Keratinocyte (primary cell): ENCODE data around the gene ZMYND8. TPM values are rescaled to one million over a fixed set of nuclear protein-coding genes. Genes with fewer than 3 reads are reported as not detected.

ENCODE experiments used
- DNase-seq: peaks from one replicate; pipeline ENCODE4 v3.0.0-alpha.2; 2011; ENCODE audit warnings: low read depth, missing footprints, low spot score
- FAIRE-seq: peaks from 2 replicates; lab custom pipeline; 2011; peaks lifted over from hg19 to GRCh38; lab: Jason Lieb, UNC
- H2AFZ ChIP-seq: 2 replicates; pipeline ENCODE4 v1.6.0; 2012; ENCODE audit warnings: low read length, control low read depth, inconsistent platforms; ENCODE audit not compliant: control insufficient read depth
- H3K27ac ChIP-seq: 2 replicates; pipeline ENCODE4 v1.5.1; 2011; ENCODE audit warnings: low read length; ENCODE audit not compliant: control insufficient read depth, insufficient read depth
- H3K27me3 ChIP-seq: 3 replicates; pipeline ENCODE4 v1.6.0; 2011; ENCODE audit warnings: low read length; ENCODE audit not compliant: control insufficient read depth, insufficient read depth; ENCODE audit errors: extremely low read depth
- H3K36me3 ChIP-seq, 2 experiments: 2 replicates in 1 of 2; 3 replicates in 1 of 2; pipeline ENCODE4 v1.5.1; 2011; ENCODE audit warnings: low read length in 2 of 2, mild to moderate bottlenecking in 1 of 2; ENCODE audit not compliant: control insufficient read depth in 2 of 2, insufficient read depth in 2 of 2; ENCODE audit errors: extremely low read depth in 1 of 2
- H3K4me1 ChIP-seq: 3 replicates; pipeline ENCODE4 v1.5.1; 2011; ENCODE audit warnings: low read length; ENCODE audit not compliant: control insufficient read depth, insufficient read depth; ENCODE audit errors: extremely low read depth
- H3K4me2 ChIP-seq: 3 replicates; pipeline ENCODE4 v1.6.0; 2011; ENCODE audit warnings: low read depth, low read length; ENCODE audit not compliant: control insufficient read depth, insufficient read depth; ENCODE audit errors: extremely low read depth
- H3K4me3 ChIP-seq, 3 experiments: fragments of 200-600 bp in 1 of 3; sonication (generic) in 1 of 3; 2 replicates in 2 of 3; 3 replicates in 1 of 3; pipeline ENCODE4 v1.5.1; 2011 to 2016; ENCODE audit warnings: low read length in 3 of 3, mild to moderate bottlenecking in 3 of 3, control low read depth in 2 of 3, inconsistent platforms in 1 of 3, low read depth in 1 of 3, mixed read lengths in 1 of 3, mixed run types in 1 of 3, moderate library complexity in 1 of 3; ENCODE audit not compliant: control insufficient read depth in 2 of 3, insufficient read depth in 2 of 3; ENCODE audit errors: extremely low read depth in 1 of 3
- H3K79me2 ChIP-seq: 2 replicates; pipeline ENCODE4 v1.6.0; 2012; ENCODE audit warnings: low read length; ENCODE audit not compliant: control insufficient read depth, insufficient read depth
- H3K9ac ChIP-seq: 3 replicates; pipeline ENCODE4 v1.6.0; 2011; ENCODE audit warnings: low read length; ENCODE audit not compliant: control insufficient read depth, insufficient read depth; ENCODE audit errors: extremely low read depth
- H3K9me1 ChIP-seq: 3 replicates; pipeline ENCODE4 v1.6.0; 2011; ENCODE audit warnings: low read length; ENCODE audit not compliant: control insufficient read depth, insufficient read depth; ENCODE audit errors: extremely low read depth
- H3K9me3 ChIP-seq: 2 replicates; pipeline ENCODE4 v1.5.1; 2012; ENCODE audit warnings: low read depth, low read length; ENCODE audit not compliant: control insufficient read depth
- H4K20me1 ChIP-seq: 3 replicates; pipeline ENCODE4 v1.6.0; 2011; ENCODE audit warnings: low read length; ENCODE audit not compliant: control insufficient read depth, insufficient read depth; ENCODE audit errors: extremely low read depth
- CTCF ChIP-seq, 3 experiments: IDR thresholded peaks in 1 of 3; conservative IDR thresholded peaks in 1 of 3; optimal IDR thresholded peaks in 1 of 3; 2 replicates in 2 of 3; 3 replicates in 1 of 3; pipeline versions ENCODE3 to v1.5.1; 2011; ENCODE audit warnings: low read length in 3 of 3, mild to moderate bottlenecking in 3 of 3, moderate library complexity in 2 of 3, control low read depth in 1 of 3, inconsistent platforms in 1 of 3; ENCODE audit not compliant: insufficient read depth in 2 of 3; ENCODE audit errors: extremely low read depth in 1 of 3
- EZH2 ChIP-seq: IDR thresholded peaks from one replicate; pipeline ENCODE4 v1.6.1; 2012; ENCODE audit warnings: inconsistent platforms, mild to moderate bottlenecking, low read length, moderate library complexity
- dilution Hi-C: fragments of 300-500 bp; cut with MboI; formaldehyde crosslinking; loops from one replicate; pipeline ENCODE4 v1.7.0; 2020; ENCODE audit warnings: low sequenced_read_pairs; ENCODE audit not compliant: extremely low pct_ligation_motif_present
- polyA plus RNA-seq, 5 experiments: library from polyadenylated mRNA; depleted of rRNA in 3 of 5; stranded (reverse) in 3 of 5; stranded (forward) in 1 of 5; unstranded in 1 of 5; fragments of >200 nt; gene quantifications; 1 replicate in 1 of 5; 2 replicates in 3 of 5; 3 replicates in 1 of 5; pipeline versions ENCODE4 v1.2.1 to v1.2.3, GENCODE V29; 2011 to 2012; ENCODE audit warnings: missing spikeins in 2 of 5, low read depth in 1 of 5, low replicate concordance in 1 of 5

ZMYND8 gene
- polyA plus RNA-seq, 1 donor (not counting 4 experiments of a cell fraction or from before 2014, with no cell fraction given), result 39.8 TPM

GRCh38 chr20:47252879-47253307 is 103.6 kb downstream of the ZMYND8 start:
- Histone ChIP-seq H4K20me1 (no peaks in the 10 kb centered on the region), H2AFZ (no peak overlapping the region), H3K27me3 (no peaks in the 10 kb centered on the region), H3K36me3 (peaks cover 27 to 34% of the 10 kb centered on the region in 2 experiments), H3K4me1 (no peaks in the 10 kb centered on the region), H3K4me2 (no peak overlapping the region), H3K79me2 (peaks cover 16% of the 10 kb centered on the region), H3K9me1 (no peaks in the 10 kb centered on the region), H3K9ac (no peak overlapping the region), H3K27ac (no peak overlapping the region), H3K9me3 (no peaks in the 10 kb centered on the region), H3K4me3 (no peak overlapping the region)
- dilution Hi-C loops, result no loop called here
- DNase-seq (no peak), FAIRE-seq (no peak)
- TF ChIP-seq CTCF (optimal IDR thresholded peaks at IDR 0.05 in 1 of 3, IDR thresholded peaks at IDR 0.05 in 1 of 3, conservative IDR thresholded peaks at IDR 0.05 in 1 of 3; ENCODE audit: extremely low read depth in 1 of 3, insufficient read depth in 2 of 3, low read length in 3 of 3) (no peak), EZH2 (no peak)

GRCh38 chr20:47251154-47252020 is 105.1 kb downstream of the ZMYND8 start:
- H3K9me3 ChIP-seq, result no peaks in the 10 kb centered on the region
- peaks cover 33 to 38% of the 10 kb centered on the region in 2 experiments for H3K36me3 ChIP-seq
- H3K27ac ChIP-seq, result no peak overlapping the region

More at GRCh38 chr20:47251154-47252020, 105.1 kb downstream of the ZMYND8 start:
- DNase-seq, result no peak
- Histone ChIP-seq H3K4me2 (no peak overlapping the region), H2AFZ (no peak overlapping the region), H3K79me2 (peaks cover 4% of the 10 kb centered on the region), H4K20me1 (no peaks in the 10 kb centered on the region), H3K9ac (no peak overlapping the region), H3K4me1 (no peaks in the 10 kb centered on the region), H3K9me1 (no peaks in the 10 kb centered on the region), H3K27me3 (no peaks in the 10 kb centered on the region), H3K4me3 (no peak overlapping the region)
- dilution Hi-C loops, result no loop called here
- TF ChIP-seq EZH2 (no peak), CTCF (optimal IDR thresholded peaks at IDR 0.05 in 1 of 3, IDR thresholded peaks at IDR 0.05 in 1 of 3, conservative IDR thresholded peaks at IDR 0.05 in 1 of 3; ENCODE audit: extremely low read depth in 1 of 3, insufficient read depth in 2 of 3, low read length in 3 of 3) (no peak)
- FAIRE-seq, result no peak
